A673 (cell line): ENCODE data around the gene ZIC5. TPM values are rescaled to one million over a fixed set of nuclear protein-coding genes. Genes with fewer than 3 reads are reported as not detected.

ENCODE experiments used
- BruUV-seq: library from RNA; stranded (reverse); fragments of 400-500 nt; replicated peaks from 2 replicates; lab custom pipeline; 2021; lab: Mats Ljungman, UMichigan
- CTCF ChIA-PET: fragments of 300-600 bp; sonication (Branson Sonifier 250); formaldehyde crosslinking; loops from one replicate; lab custom pipeline; 2022; ENCODE audit warnings: antibody characterized with exemption; lab: Charles Lee
- POLR2A ChIA-PET: fragments of 300-600 bp; sonication (Branson Sonifier 250); formaldehyde crosslinking; loops from one replicate; lab custom pipeline; 2022; ENCODE audit warnings: antibody characterized with exemption; ENCODE audit not compliant: low non-redundant PET; lab: Charles Lee
- DNase-seq: peaks from one replicate; pipeline ENCODE4 v3.0.0-alpha.2; 2015; ENCODE audit warnings: low spot score
- H3K27ac ChIP-seq: fragments of 200-600 bp; sonication (generic); 2 replicates; pipeline ENCODE4 v1.5.1; 2016; ENCODE audit warnings: mixed run types, low read depth, mild to moderate bottlenecking, mixed read lengths, antibody characterized with exemption, low read length; ENCODE audit not compliant: poor library complexity, severe bottlenecking
- H3K27me3 ChIP-seq: fragments of 200-600 bp; sonication (generic); replicated peaks from 2 replicates; pipeline ENCODE4 v1.6.1; 2017; ENCODE audit warnings: mixed run types, low read depth, mild to moderate bottlenecking, mixed read lengths, antibody characterized with exemption, low read length; ENCODE audit not compliant: insufficient read depth, poor library complexity
- H3K36me3 ChIP-seq: fragments of 200-600 bp; sonication (generic); 2 replicates; pipeline ENCODE4 v1.6.1; 2016; ENCODE audit warnings: mixed run types, mild to moderate bottlenecking, mixed read lengths, antibody characterized with exemption, low read length; ENCODE audit not compliant: insufficient read depth, poor library complexity, severe bottlenecking
- H3K4me1 ChIP-seq: fragments of 200-600 bp; sonication (generic); 2 replicates; pipeline ENCODE4 v1.6.1; 2017; ENCODE audit warnings: mixed run types, mild to moderate bottlenecking, mixed read lengths, antibody characterized with exemption, low read length; ENCODE audit not compliant: insufficient read depth, poor library complexity, severe bottlenecking
- H3K4me3 ChIP-seq: fragments of 200-600 bp; sonication (generic); 2 replicates; pipeline ENCODE4 v1.5.1; 2016; ENCODE audit warnings: low read depth, mixed run types, mild to moderate bottlenecking, mixed read lengths, low read length; ENCODE audit not compliant: poor library complexity, severe bottlenecking
- H3K9me3 ChIP-seq: fragments of 200-600 bp; sonication (generic); 2 replicates; pipeline ENCODE4 v1.6.1; 2016; ENCODE audit warnings: mixed run types, low read depth, mild to moderate bottlenecking, mixed read lengths, antibody characterized with exemption, low read length; ENCODE audit not compliant: poor library complexity, severe bottlenecking
- CTCF ChIP-seq: fragments of 300-800, 200-600 bp; sonication (generic); conservative IDR thresholded peaks from 2 replicates; pipeline ENCODE4 v1.5.1; 2017; ENCODE audit warnings: low read depth, mild to moderate bottlenecking, antibody characterized with exemption, low read length, moderate library complexity, mixed read lengths
- EZH2 ChIP-seq: fragments of 200-600 bp; sonication (generic); IDR thresholded peaks from 2 replicates; pipeline ENCODE4 v1.6.1; 2017; ENCODE audit warnings: borderline replicate concordance, low read depth, mild to moderate bottlenecking, mixed read lengths, antibody characterized with exemption, low read length; ENCODE audit not compliant: poor library complexity, severe bottlenecking
- intact Hi-C: fragments of 100-400 bp; cut with micrococcal nuclease; formaldehyde crosslinking; loops from one replicate; pipeline ENCODE4 v1.10.0; 2022; ENCODE audit not compliant: unreplicated experiment
- total RNA-seq: library from RNA; stranded (reverse); gene quantifications from 2 replicates; pipeline ENCODE4 v1.2.3, GENCODE V29; 2021

The ZIC5 gene
- total RNA-seq, 1 experiment from 2014 or later: 25.2 TPM

- Histone ChIP-seq H3K4me3 (peak overlapping the region; percentile 91), H3K4me1 (peaks cover 37% of the 10 kb centered on the region), H3K9me3 (no peaks in the 10 kb centered on the region), H3K36me3 (peaks cover 52% of the 10 kb centered on the region), H3K27me3 (no peaks in the 10 kb centered on the region), H3K27ac (peak overlapping the region; percentile 98)
- ChIA-PET POLR2A (interaction anchor here (0.6 to 0.9 kb wide), 2 partner anchors 331 to 724 kb away, joined by 5 to 17 read pairs; no protein-coding TSS in a partner anchor), CTCF (no interaction called here)
- BruUV-seq: TSS peak; percentile 24
- no peak for DNase-seq
- TF ChIP-seq CTCF: no peak
- no peak for TF ChIP-seq EZH2
- intact Hi-C loops: loop anchor here (5.0 kb wide), 1 partner anchor 310 kb away; no protein-coding TSS in a partner anchor
Observed at GRCh38 chr13:99967498-99967868, 4.1 kb downstream of the ZIC5 start.

- Histone ChIP-seq H3K4me3 (peak overlapping the region; percentile 91), H3K9me3 (no peaks in the 10 kb centered on the region), H3K36me3 (peaks cover 52% of the 10 kb centered on the region), H3K27me3 (no peaks in the 10 kb centered on the region), H3K4me1 (peaks cover 42% of the 10 kb centered on the region), H3K27ac (peak overlapping the region; percentile 98)
- BruUV-seq: no TSS peak
- TF ChIP-seq EZH2 (no peak), CTCF (no peak)
- POLR2A ChIA-PET: interaction anchor here (0.5 kb wide), 1 partner anchor 24 kb away, joined by 3 read pairs; no protein-coding TSS in a partner anchor
- intact Hi-C loops: loop anchor here (5.0 kb wide), 1 partner anchor 309 kb away; no protein-coding TSS in a partner anchor
- DNase-seq: no peak
- CTCF ChIA-PET: no interaction called here
Observed at GRCh38 chr13:99966064-99966805, 5.3 kb downstream of the ZIC5 start.

- peaks cover 50% of the 10 kb centered on the region for H3K4me1 ChIP-seq
- H3K4me3 ChIP-seq: peak overlapping the region; percentile 91
- no peak for DNase-seq
- peak overlapping the region; percentile 98 for H3K27ac ChIP-seq
- intact Hi-C loops: loop anchor here (5.0 kb wide), 1 partner anchor 308 kb away; no protein-coding TSS in a partner anchor
- POLR2A ChIA-PET: no interaction called here
- BruUV-seq: no TSS peak
- no peak for TF ChIP-seq CTCF
- no peak for TF ChIP-seq EZH2
- CTCF ChIA-PET: no interaction called here
- H3K9me3 ChIP-seq: no peaks in the 10 kb centered on the region
- H3K36me3 ChIP-seq: peaks cover 52% of the 10 kb centered on the region
- H3K27me3 ChIP-seq: no peaks in the 10 kb centered on the region
Observed at GRCh38 chr13:99965329-99966000, 6.1 kb downstream of the ZIC5 start.
